Lower leg skin (tissue), 3 donors: ENCODE results near the gene FAM186B.
"Not testable (repeated sequence)": the region's sequence is repeated elsewhere in the genome, so short reads cannot be mapped to it uniquely, and the experiment has no call there.

Source experiments
- CTCF ChIP-seq, 3 donors: fragments of 450-650 bp; IDR thresholded peaks; one replicate each; pipeline ENCODE4 v1.5.1; 2016; ENCODE audit warnings: antibody characterized with exemption in 3 of 3, mild to moderate bottlenecking in 3 of 3, moderate library complexity in 2 of 3
- POLR2A ChIP-seq, 2 donors: fragments of 450-650 bp; IDR thresholded peaks; one replicate each; pipeline ENCODE4 v1.6.1; 2016 to 2017; ENCODE audit warnings: antibody characterized with exemption in 2 of 2, mild to moderate bottlenecking in 1 of 2, moderate library complexity in 1 of 2

DNA sequence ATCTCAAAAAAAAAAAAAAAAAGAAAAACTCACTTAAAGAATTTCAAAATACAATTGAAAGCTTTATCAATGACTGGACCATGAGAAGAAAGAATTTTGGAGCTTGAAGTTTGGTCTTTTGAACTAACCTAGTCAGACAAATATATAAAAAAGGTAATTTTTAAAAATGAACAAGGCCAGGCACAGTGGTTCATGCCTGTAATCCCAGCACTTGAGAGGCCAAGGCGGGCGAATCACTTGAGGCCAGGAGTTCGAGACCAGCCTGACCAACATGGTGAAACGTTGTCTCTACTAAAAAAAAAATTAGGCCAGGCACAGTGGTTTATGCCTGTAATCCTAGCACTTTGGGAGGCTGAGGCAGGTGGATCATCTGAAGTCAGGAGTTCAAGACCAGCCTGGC lies 5.3 kb upstream of the FAM186B start:
- TF ChIP-seq POLR2A, CTCF (IDR thresholded peaks at IDR 0.05): not testable (repeated sequence)
